HG03457 (cell line): Measurements from ENCODE around the gene DIS3L2.
"Not testable (repeated sequence)": the region's sequence is repeated elsewhere in the genome, so short reads cannot be mapped to it uniquely, and the experiment has no call there.

Experiments
- ATAC-seq: cut with Tn5 transposase; IDR thresholded peaks from one replicate; pipeline ENCODE4 v1.9.1; 2021; ENCODE audit warnings: moderate number of reproducible peaks; ENCODE audit not compliant: unreplicated experiment

Gene DIS3L2

DNA sequence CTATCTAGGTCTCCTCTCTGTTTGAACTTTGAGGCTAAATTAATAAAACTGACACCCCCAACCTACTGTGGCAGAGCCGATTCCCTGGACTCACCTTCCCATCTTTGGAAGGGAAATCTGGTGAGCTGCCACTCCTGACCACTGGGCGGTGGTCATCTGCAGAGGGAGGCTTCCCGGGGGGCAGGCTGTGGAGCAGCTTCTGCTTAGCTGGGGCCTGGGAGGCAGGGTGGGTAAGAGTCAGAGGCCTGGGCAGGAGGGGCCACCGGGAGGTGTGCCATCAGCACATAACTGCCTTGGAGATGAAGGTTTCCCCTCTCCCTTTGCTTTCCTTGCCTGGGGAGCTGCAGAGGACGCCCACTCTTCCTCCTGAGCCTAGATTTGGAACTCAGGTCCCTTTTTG is 33.0 kb upstream of the DIS3L2 start:
- no peak for ATAC-seq

DNA sequence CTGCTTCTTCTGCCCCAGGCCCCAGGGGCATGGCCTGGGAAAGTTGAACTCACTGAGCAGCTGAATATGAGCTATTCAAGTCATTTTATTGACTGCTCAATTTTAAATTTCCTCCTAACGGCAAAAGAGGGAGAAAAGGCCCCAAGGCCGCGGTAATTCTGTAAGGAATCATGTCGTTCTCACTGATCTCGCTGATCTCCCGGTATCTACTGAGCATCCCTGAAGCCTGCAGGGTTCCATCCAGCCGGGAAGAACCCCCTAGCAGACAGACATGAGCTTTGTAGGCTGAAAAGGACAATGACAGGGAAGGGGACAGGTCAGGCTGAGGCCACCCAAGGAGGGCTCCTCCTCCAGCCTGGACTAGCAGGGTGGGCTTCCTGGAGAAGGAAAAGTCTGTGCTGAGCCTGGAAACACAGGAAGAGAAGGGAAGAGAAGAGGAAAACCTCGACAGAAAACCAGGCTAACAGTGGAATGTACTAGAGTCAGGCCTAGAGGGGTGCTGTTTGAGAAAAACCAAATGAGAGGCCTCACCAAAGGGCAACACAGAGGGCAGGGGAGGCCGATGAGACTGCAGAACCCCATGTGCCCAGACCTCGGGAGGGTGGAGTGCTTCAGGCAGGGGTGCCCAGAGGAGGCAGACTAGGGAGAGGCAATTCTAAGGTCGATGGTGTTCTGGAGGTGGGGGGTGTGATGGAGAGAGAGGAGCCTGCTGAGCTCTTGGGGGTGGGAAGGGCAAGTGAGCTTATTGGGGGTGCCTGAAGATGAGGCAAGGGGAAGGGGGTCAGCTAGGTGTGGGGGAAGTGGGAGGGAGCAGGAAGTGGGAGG is 32.4 kb upstream of the DIS3L2 start:
- no peak for ATAC-seq

DNA sequence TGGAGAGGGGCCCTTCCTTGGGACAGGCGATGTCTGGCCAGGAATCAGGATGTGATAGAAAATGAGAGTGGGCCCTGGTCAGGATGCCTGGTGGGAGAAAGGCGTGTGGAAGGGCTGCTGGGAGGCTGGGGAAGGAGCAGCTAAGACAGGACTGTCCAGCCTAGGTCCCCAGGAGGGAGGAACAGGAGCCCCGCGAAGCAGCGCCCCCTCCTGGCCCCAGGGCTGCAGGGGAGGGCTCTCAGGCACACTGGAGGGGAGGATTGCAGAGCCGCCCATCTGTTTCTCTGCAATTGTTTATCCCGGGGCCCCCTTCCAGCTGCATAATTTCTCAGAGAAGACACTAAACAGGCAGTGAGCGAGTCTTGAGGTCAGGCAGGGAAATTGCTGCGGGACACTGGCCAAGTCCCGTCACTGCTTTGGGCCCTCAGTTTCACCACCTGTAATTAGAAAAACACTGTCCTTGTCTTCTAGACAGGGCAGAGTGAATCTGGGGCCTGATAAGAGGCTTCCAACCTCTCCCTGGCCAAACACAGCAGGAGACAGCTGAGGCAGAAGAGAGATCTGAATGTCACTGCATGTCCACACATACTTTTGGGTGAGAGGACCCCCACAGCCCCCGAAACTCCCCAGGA is 31.4 kb upstream of the DIS3L2 start:
- ATAC-seq = no peak

DNA sequence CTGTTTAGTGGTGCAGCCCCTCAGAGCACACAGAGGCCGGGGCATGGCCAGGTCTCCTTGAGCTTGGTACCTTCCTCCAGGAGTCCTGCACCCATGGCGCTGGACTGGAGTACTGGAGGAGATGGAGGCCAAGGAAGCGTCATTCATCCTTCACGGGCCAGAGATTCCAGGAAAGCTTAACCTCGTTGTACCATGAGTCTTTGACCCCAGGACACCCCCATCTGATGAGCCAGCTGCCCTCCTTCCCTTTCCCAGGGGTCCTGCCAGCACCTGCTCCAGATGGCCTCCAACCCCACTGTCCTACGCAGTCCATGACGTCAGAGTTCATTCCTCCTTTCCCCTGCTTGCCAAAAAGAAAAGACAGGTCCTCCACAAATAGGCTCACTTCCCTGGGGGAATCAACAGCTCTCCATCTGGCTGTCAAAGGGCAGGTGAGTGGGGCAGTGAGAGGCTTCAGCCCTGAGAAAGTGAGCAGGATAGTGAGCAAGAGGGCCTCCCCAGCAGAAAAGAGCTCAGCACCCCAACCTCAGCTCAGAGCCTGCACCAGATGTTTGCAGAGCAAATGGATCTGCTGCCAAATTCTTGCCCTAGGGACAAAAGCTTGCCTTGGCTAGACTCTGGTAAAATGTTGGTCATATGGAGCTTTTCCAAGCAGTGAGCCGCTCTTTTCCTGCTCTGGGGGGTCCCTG is 30.8 kb upstream of the DIS3L2 start:
- no peak for ATAC-seq

DNA sequence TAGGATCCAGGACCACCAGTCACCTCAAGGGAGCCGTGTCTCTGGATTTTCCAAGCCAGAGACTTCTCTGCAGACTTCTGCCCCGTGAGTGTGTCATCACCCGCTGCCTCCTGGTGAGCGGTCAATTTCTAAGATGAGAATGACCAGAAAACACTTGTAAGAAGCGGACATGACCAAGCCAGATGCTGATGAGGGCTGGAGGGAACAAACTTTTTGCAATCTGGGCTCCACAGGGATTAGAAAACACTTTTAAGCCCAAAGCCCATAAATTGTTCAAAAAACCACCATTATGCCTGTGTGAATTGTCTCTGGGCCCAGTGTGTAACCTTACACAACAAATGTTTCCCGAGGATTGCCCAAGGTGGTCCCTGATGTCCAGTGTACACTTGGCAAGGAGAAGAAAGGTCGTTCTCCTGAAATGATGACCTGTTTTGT is 30.0 kb upstream of the DIS3L2 start:
- no peak for ATAC-seq

DNA sequence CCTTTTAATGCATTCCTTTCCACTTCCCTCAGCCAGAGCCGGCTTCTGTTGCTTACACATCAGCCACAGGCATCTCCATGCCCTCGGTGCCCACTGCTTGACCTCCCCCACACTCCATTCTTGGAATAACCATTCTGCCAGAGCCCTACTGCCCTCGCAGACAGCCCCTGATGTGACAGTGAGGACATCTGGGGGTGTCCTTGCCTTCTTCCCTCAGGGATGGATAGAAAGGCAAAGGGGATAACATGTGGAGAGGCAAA is 28.9 kb upstream of the DIS3L2 start:
- ATAC-seq = no peak

GRCh38 chr2:231932985-231933915 is 28.3 kb upstream of the DIS3L2 start:
- no peak for ATAC-seq

DNA sequence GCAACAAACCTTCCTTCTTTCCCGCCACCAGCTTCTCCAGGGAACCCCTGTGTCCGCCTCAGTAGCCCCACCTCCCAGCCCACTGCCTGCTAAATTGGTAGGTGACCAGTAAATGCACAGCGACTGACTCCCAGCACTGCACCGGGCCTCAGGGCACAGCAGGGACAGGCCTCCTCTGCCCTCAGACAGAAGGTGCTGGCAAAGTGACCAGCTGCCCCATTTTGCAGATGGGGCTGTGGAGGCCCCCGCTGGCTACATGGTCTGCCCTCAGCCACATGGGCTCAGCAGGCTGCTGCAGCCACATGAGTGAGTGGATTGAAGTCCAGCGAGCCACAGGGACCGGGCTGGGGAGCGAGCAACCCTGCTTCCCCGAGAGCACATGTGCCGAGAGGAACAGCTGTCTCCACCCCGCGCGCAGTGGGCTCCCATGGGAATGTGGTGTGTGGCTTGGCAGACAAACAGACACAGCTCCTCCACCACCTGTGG is 27.6 kb upstream of the DIS3L2 start:
- no peak for ATAC-seq

- ATAC-seq = no peak
Observed at GRCh38 chr2:231934441-231935206, 26.9 kb upstream of the DIS3L2 start.

- ATAC-seq = no peak
Observed at GRCh38 chr2:231935207-231935524, 26.3 kb upstream of the DIS3L2 start.

- no peak for ATAC-seq
Observed at GRCh38 chr2:231935815-231936214, 25.7 kb upstream of the DIS3L2 start.

DNA sequence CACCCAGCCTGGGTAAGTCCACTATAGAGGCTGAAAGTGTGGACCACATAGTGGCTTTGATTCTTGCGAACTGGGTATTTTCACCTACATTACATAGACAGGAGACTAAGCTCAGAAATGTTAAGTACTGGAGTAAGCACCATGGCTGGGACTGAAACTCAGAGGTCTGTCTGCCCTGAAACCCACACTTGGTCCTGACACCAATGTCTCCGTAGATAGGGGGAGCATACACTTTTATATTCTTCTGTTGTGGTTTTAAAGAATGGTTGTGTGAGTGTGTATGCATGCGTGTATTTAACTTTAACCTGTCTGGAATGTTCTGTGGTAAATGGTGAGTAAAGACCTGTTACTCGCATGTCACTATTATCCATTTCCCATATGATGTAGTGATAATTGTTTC is 25.0 kb upstream of the DIS3L2 start:
- no peak for ATAC-seq

GRCh38 chr2:231937057-231937456 is 24.5 kb upstream of the DIS3L2 start:
- ATAC-seq = no peak

- no peak for ATAC-seq
Observed at GRCh38 chr2:231939022-231939421, 22.5 kb upstream of the DIS3L2 start.

GRCh38 chr2:231940795-231941194 is 20.7 kb upstream of the DIS3L2 start:
- no peak for ATAC-seq

GRCh38 chr2:231941673-231942072 is 19.8 kb upstream of the DIS3L2 start:
- ATAC-seq = no peak

GRCh38 chr2:231942180-231942579 is 19.3 kb upstream of the DIS3L2 start:
- no peak for ATAC-seq

GRCh38 chr2:231946241-231946814 is 15.2 kb upstream of the DIS3L2 start:
- no peak for ATAC-seq

DNA sequence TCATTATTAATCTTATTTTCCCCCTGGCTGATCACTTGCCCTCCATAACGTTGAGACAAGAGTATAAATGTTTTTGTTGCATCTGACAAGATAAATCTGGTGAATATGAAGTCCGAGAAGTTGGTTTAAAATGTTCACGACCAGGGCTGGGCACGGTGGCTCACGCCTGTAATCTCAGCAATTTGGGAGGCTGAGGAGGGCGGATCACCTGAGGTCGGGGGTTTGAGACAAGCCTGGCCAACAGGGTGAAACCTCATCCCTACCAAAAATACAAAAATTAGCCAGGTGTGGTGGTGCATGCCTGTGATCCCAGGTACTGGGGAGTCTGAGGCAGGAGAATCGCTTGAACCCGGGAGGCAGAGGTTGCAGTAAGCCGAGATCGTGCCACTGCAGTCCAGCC is 14.4 kb upstream of the DIS3L2 start:
- ATAC-seq = not testable (repeated sequence)

DNA sequence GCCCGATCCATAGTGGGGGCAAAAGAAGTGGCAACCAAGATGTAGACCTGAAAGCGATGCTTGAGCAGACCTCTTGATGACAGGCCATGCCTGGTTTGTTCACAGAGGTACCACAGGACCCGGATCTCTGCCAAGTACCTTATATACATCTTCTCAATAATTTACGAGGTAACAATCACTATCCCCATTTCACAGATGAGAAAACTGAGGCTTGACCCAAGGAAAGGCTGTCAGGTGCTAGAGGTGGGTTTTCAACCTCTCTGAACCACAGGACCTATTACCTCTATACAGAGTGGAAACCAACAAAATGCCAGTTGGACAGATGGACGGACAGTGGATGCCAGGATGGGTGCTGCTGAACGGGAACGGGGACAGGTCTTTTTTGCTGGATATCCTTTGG is 13.8 kb upstream of the DIS3L2 start:
- ATAC-seq = no peak
